HCT116 (cell line): ENCODE data around the gene SLC6A3. TPM values are rescaled to one million over a fixed set of nuclear protein-coding genes. Genes with fewer than 3 reads are reported as not detected.

Source experiments
- ATAC-seq: fragments of 200-7000 bp; cut with Tn5 transposase; 2 replicates; pipeline ENCODE4 v1.9.1; 2020; ENCODE audit warnings: mild to moderate bottlenecking, moderate library complexity
- BruUV-seq: library from RNA; stranded (reverse); fragments of 400-500 nt; replicated peaks from 2 replicates; lab custom pipeline; 2021; lab: Mats Ljungman, UMichigan
- CTCF ChIA-PET: fragments of 300-600 bp; sonication (Branson Sonifier 250); formaldehyde crosslinking; loops from one replicate; lab custom pipeline; 2021; ENCODE audit warnings: antibody characterized with exemption; lab: Charles Lee
- POLR2A ChIA-PET: fragments of 300-600, 350-600 bp; sonication (Branson Sonifier 250); formaldehyde crosslinking; loops from one replicate; lab custom pipeline; 2021; ENCODE audit warnings: antibody characterized with exemption; lab: Charles Lee
- RAD21 ChIA-PET, 2 experiments: fragments of 300-600 bp; sonication (Branson Sonifier 250); formaldehyde crosslinking; loops; one replicate each; lab custom pipeline; 2023; ENCODE audit warnings: low total read pairs in 2 of 2; ENCODE audit not compliant: uncharacterized antibody in 2 of 2, unreplicated experiment in 2 of 2, low non-redundant PET in 1 of 2; lab: Charles Lee
- DNase-seq: peaks from one replicate; pipeline ENCODE4 v3.0.0-alpha.2; 2010; ENCODE audit warnings: low read depth, low spot score
- H2AFZ ChIP-seq: fragments of 200-600 bp; shearing (Covaris generic), sonication (generic); 2 replicates; pipeline ENCODE4 v1.6.1; 2017; ENCODE audit warnings: low read depth, mixed run types, mixed read lengths, antibody characterized with exemption, low read length; ENCODE audit not compliant: poor library complexity, severe bottlenecking
- H3K27ac ChIP-seq: 2 replicates; pipeline ENCODE4 v1.5.1; 2012; ENCODE audit warnings: low read depth, low read length
- H3K27me3 ChIP-seq: fragments of 200-600 bp; sonication (generic); 2 replicates; pipeline ENCODE4 v1.6.1; 2016; ENCODE audit warnings: mixed run types, low read length, mixed read lengths; ENCODE audit not compliant: insufficient read depth
- H3K36me3 ChIP-seq, 2 experiments: fragments of 200-500 bp in 1 of 2; fragments of 200-600 bp in 1 of 2; sonication (Bioruptor generic) in 1 of 2; sonication (generic) in 1 of 2; 2 replicates each; pipeline versions ENCODE4 v1.5.1 to v1.6.1; 2014 to 2016; ENCODE audit warnings: low read length in 2 of 2, inconsistent platforms in 1 of 2, mixed read lengths in 1 of 2, mixed run types in 1 of 2; ENCODE audit not compliant: insufficient read depth in 2 of 2, control insufficient read depth in 1 of 2
- H3K4me1 ChIP-seq, 2 experiments: fragments of 200-600 bp in 1 of 2; sonication (generic) in 1 of 2; 2 replicates each; pipeline versions ENCODE4 v1.5.1 to v1.6.1; 2012 to 2017; ENCODE audit warnings: low read length in 2 of 2, inconsistent platforms in 1 of 2, mild to moderate bottlenecking in 1 of 2, mixed read lengths in 1 of 2, mixed run types in 1 of 2, moderate library complexity in 1 of 2; ENCODE audit not compliant: insufficient read depth in 2 of 2, control insufficient read depth in 1 of 2
- H3K4me2 ChIP-seq: fragments of 200-600 bp; sonication (generic); 2 replicates; pipeline ENCODE4 v1.6.1; 2017; ENCODE audit warnings: mixed run types, low read length, mixed read lengths
- H3K4me3 ChIP-seq, 2 experiments: fragments of 200-600 bp in 1 of 2; sonication (generic) in 1 of 2; replicated peaks in 1 of 2; 2 replicates each; pipeline ENCODE4 v1.5.1; 2011 to 2016; ENCODE audit warnings: low read length in 2 of 2, control low read depth in 1 of 2, low read depth in 1 of 2, mild to moderate bottlenecking in 1 of 2, mixed read lengths in 1 of 2, mixed run types in 1 of 2
- H3K79me2 ChIP-seq: fragments of 200-600 bp; sonication (generic); 2 replicates; pipeline ENCODE4 v1.6.1; 2017; ENCODE audit warnings: mild to moderate bottlenecking, mixed run types, low read length, moderate library complexity, mixed read lengths; ENCODE audit not compliant: insufficient read depth
- H3K9ac ChIP-seq: fragments of 200-600 bp; sonication (generic); 2 replicates; pipeline ENCODE4 v1.6.1; 2016; ENCODE audit warnings: low read length, mixed read lengths
- H3K9me2 ChIP-seq: fragments of 200-600 bp; sonication (generic), shearing (Covaris generic); 2 replicates; pipeline ENCODE4 v1.6.1; 2017; ENCODE audit warnings: mixed run types, mild to moderate bottlenecking, moderate library complexity; ENCODE audit not compliant: insufficient read depth
- H3K9me3 ChIP-seq, 2 experiments: fragments of 200-500 bp in 1 of 2; fragments of 200-600 bp in 1 of 2; sonication (Bioruptor generic) in 1 of 2; sonication (generic) in 1 of 2; 2 replicates each; pipeline ENCODE4 v1.6.1; 2014 to 2017; ENCODE audit warnings: low read length in 2 of 2, mixed read lengths in 2 of 2, inconsistent platforms in 1 of 2, low read depth in 1 of 2, mild to moderate bottlenecking in 1 of 2, mixed run types in 1 of 2, moderate library complexity in 1 of 2; ENCODE audit not compliant: control insufficient read depth in 1 of 2, insufficient read depth in 1 of 2
- H4K20me1 ChIP-seq: fragments of 200-600 bp; sonication (generic), shearing (Covaris generic); 2 replicates; pipeline ENCODE4 v1.6.1; 2017; ENCODE audit warnings: mixed run types, mild to moderate bottlenecking, moderate library complexity; ENCODE audit not compliant: insufficient read depth
- ATF3 ChIP-seq: IDR thresholded peaks from 2 replicates; pipeline ENCODE4 v1.6.1; 2012
- CBX3 ChIP-seq: IDR thresholded peaks from 2 replicates; pipeline ENCODE4 v1.6.1; 2012; ENCODE audit warnings: low read depth
- EGR1 ChIP-seq: IDR thresholded peaks from 2 replicates; pipeline ENCODE4 v1.6.1; 2012; ENCODE audit warnings: low read depth
- EZH2phosphoT487 ChIP-seq: fragments of 200-600 bp; IDR thresholded peaks from 2 replicates; pipeline ENCODE4 v1.6.1; 2018; ENCODE audit warnings: antibody characterized with exemption, borderline replicate concordance
- FOSL1 ChIP-seq: IDR thresholded peaks from 2 replicates; pipeline ENCODE4 v1.6.1; 2012; ENCODE audit warnings: low read depth
- POLR2A ChIP-seq: IDR thresholded peaks from 2 replicates; pipeline ENCODE4 v1.7.0; 2011; ENCODE audit warnings: borderline replicate concordance; ENCODE audit not compliant: insufficient read depth, insufficient read length; ENCODE audit errors: extremely low read depth
- POLR2AphosphoS5 ChIP-seq: IDR thresholded peaks from 2 replicates; pipeline ENCODE4 v1.6.1; 2011; ENCODE audit warnings: mild to moderate bottlenecking, low read depth, low read length, moderate library complexity
- RAD21 ChIP-seq: IDR thresholded peaks from 2 replicates; pipeline ENCODE4 v1.6.1; 2012; ENCODE audit warnings: low read depth, mild to moderate bottlenecking
- REST ChIP-seq: IDR thresholded peaks from 2 replicates; pipeline ENCODE4 v1.6.1; 2012; ENCODE audit warnings: low read depth
- SIN3A ChIP-seq: IDR thresholded peaks from 2 replicates; pipeline ENCODE4 v1.6.1; 2012; ENCODE audit warnings: low read depth
- SP1 ChIP-seq: IDR thresholded peaks from 2 replicates; pipeline ENCODE4 v1.6.1; 2012; ENCODE audit warnings: low read depth
- SRF ChIP-seq: IDR thresholded peaks from 2 replicates; pipeline ENCODE4 v1.6.1; 2012; ENCODE audit warnings: low read depth
- TCF7L2 ChIP-seq: IDR thresholded peaks from 2 replicates; pipeline ENCODE4 v1.7.0; 2011; ENCODE audit warnings: borderline replicate concordance, inconsistent platforms; ENCODE audit not compliant: insufficient read depth, insufficient read length; ENCODE audit errors: extremely low read depth
- ZFX ChIP-seq: fragments of 450-650 bp; IDR thresholded peaks from 2 replicates; pipeline ENCODE4 v1.6.1; 2017
- intact Hi-C: fragments of 100-400 bp; cut with micrococcal nuclease; formaldehyde crosslinking; loops from 2 replicates; pipeline ENCODE4 v1.10.0; 2022
- total RNA-seq: library from RNA; stranded (reverse); gene quantifications from one replicate; pipeline ENCODE4 v1.2.1, GENCODE V29; 2021; ENCODE audit not compliant: unreplicated experiment

The SLC6A3 gene
- total RNA-seq, 1 experiment from 2014 or later: not detected

GRCh38 chr5:1385395-1386273, 59.6 kb downstream of the SLC6A3 start:
- peak; percentile 99 for ATAC-seq
- no peaks in the 10 kb centered on the region for H4K20me1 ChIP-seq
- POLR2A ChIA-PET: interaction anchor here (1.6 kb wide), 1 partner anchor 8 kb away, joined by 3 read pairs; no protein-coding TSS in a partner anchor
- peaks cover 9 to 16% of the 10 kb centered on the region in 2 experiments; a peak in 3 of 4 replicates for H3K4me1 ChIP-seq
- H3K4me2 ChIP-seq: peak overlapping the region; percentile 98
- H3K79me2 ChIP-seq: no peaks in the 10 kb centered on the region
- H3K9me3 ChIP-seq: no peaks in the 10 kb centered on the region
- CTCF ChIA-PET: no interaction called here
- BruUV-seq: no TSS peak
- peak overlapping the region; percentile 40; the same call in 1 of the 2 replicates for H3K27ac ChIP-seq
- peak overlapping the region; percentile 50 for H3K9ac ChIP-seq
- RAD21 ChIA-PET: no interaction called here
- no peaks in the 10 kb centered on the region for H3K9me2 ChIP-seq
- H3K4me3 ChIP-seq: peak overlapping the region; percentile 45 to 64
- H3K36me3 ChIP-seq: no peaks in the 10 kb centered on the region
- intact Hi-C loops: no loop called here
- DNase-seq: no peak
- no peak for TF ChIP-seq POLR2A
- TF ChIP-seq EZH2phosphoT487: no peak
- TF ChIP-seq TCF7L2: no peak
- no peak for TF ChIP-seq ZFX
- no peak for TF ChIP-seq EGR1
- TF ChIP-seq POLR2AphosphoS5: peak; percentile 66
- peaks cover 21% of the 10 kb centered on the region; the same call in 1 of the 2 replicates for H3K27me3 ChIP-seq
- peak overlapping the region; percentile 84 for H2AFZ ChIP-seq

GRCh38 chr5:1384521-1384920, 60.7 kb downstream of the SLC6A3 start:
- no peak overlapping the region for H3K27ac ChIP-seq
- no peak overlapping the region for H3K4me2 ChIP-seq
- H3K79me2 ChIP-seq: no peaks in the 10 kb centered on the region
- H3K36me3 ChIP-seq: no peaks in the 10 kb centered on the region
- ChIA-PET POLR2A (no interaction called here), CTCF (no interaction called here), RAD21 (no interaction called here)
- H4K20me1 ChIP-seq: no peaks in the 10 kb centered on the region
- no TSS peak for BruUV-seq
- peaks cover 21% of the 10 kb centered on the region; the same call in 1 of the 2 replicates for H3K27me3 ChIP-seq
- H3K9ac ChIP-seq: no peak overlapping the region
- intact Hi-C loops: no loop called here
- no peak overlapping the region for H2AFZ ChIP-seq
- no peak overlapping the region for H3K4me3 ChIP-seq
- no peaks in the 10 kb centered on the region; a peak in 1 of 4 replicates for H3K9me3 ChIP-seq
- H3K4me1 ChIP-seq: peaks cover 9 to 16% of the 10 kb centered on the region in 2 experiments; a peak in 3 of 4 replicates
- ATAC-seq (no peak), DNase-seq (no peak)
- TF ChIP-seq FOSL1 (no peak), CBX3 (no peak), ATF3 (no peak), SIN3A (no peak), POLR2AphosphoS5 (no peak), REST (no peak), SP1 (no peak), RAD21 (no peak), SRF (no peak)
- H3K9me2 ChIP-seq: no peaks in the 10 kb centered on the region
